Colonic mucosa (tissue), 4 donors: ENCODE data around the gene NISCH. TPM values are rescaled to one million over a fixed set of nuclear protein-coding genes. Genes with fewer than 3 reads are reported as not detected.

Experiments used
- DNase-seq: peaks from one replicate; pipeline ENCODE4 v3.0.0-alpha.2; 2020
- H3K27ac ChIP-seq: fragments of 200-600 bp; one replicate; pipeline ENCODE4 v1.8.0; 2021
- H3K27me3 ChIP-seq: fragments of 200-600 bp; one replicate; pipeline ENCODE4 v1.8.0; 2021
- H3K36me3 ChIP-seq: fragments of 200-600 bp; one replicate; pipeline ENCODE4 v1.8.0; 2021
- H3K4me1 ChIP-seq: fragments of 200-600 bp; one replicate; pipeline ENCODE4 v1.8.0; 2021; ENCODE audit warnings: mild to moderate bottlenecking
- H3K4me3 ChIP-seq: fragments of 200-600 bp; one replicate; pipeline ENCODE4 v1.8.0; 2021
- H3K9ac ChIP-seq, 2 donors: one replicate each; pipeline ENCODE4 v1.7.0; 2013; ENCODE audit warnings: control low read depth in 2 of 2, low read depth in 2 of 2, low read length in 2 of 2
- H3K9me3 ChIP-seq: fragments of 200-600 bp; one replicate; pipeline ENCODE4 v1.8.0; 2021
- intact Hi-C: fragments of 100-400 bp; cut with DNase I; formaldehyde crosslinking; loops from one replicate; pipeline ENCODE4 v1.14.1; 2022
- total RNA-seq, 2 donors: library from RNA; stranded (reverse); fragmentation: NEBNext Ultra II Directional in 1 of 2; extraction: Animal tissue kit (Norgen Biotek cat#: 25700) in 1 of 2; gene quantifications; one replicate each; pipeline ENCODE4 v1.2.1, GENCODE V29; 2021
- TF ChIP-seq, protein P1 (sequence below): fragments of 200-600 bp; IDR thresholded peaks from one replicate; pipeline ENCODE4 v1.8.0; 2022; ENCODE audit warnings: antibody characterized with exemption, mild to moderate bottlenecking
- donor health status: healthy.
- donor health status: DM: no; HTN: no; CAD: no.
- donor health status: DM: no; HTN: no; CAD: no.

The NISCH gene
- total RNA-seq, 2 donors from 2014 or later, result 43.2 to 60.5 TPM

DNA sequence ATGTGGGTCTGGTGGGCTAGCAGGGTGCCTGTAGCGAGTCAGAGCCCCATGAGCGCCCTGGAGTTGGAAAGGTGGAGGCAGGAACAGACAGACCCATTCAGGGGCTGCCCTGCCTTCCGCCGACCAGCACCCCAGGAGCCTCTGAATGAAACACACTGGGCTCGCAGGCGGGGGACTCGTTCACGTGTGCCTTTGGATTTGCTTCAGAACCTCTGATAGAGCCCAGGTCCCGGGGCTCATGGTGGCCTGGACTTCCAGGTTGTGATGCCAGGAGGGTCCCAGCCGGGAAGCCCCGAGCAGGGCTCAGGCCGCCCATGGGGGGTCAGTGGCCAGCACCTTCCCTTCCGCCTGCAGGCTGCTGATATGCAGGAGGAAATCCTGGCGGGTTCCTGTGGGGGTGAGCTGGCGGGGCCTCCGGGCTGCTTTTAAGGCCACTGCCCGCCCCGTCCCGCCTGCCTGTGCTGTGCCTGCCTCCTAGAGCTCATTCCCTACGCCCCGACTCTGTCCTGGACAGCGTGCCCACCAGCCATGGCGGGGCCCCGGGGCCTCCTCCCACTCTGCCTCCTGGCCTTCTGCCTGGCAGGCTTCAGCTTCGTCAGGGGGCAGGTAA, 39.6 kb downstream of the NISCH start, which contains the start of gene STAB1:
TSS of gene STAB1 (plus strand) at position 453 of the 610 bp plus-strand sequence. CDS start at position 529, 76 bp downstream.
- H3K36me3 ChIP-seq, result no peaks in the 10 kb centered on the region
- peak within 1 kb of the TSS in 1 of 2 donors; percentile 2 for H3K9ac ChIP-seq
- H3K4me1 ChIP-seq, result no peaks in the 10 kb centered on the region
- peak within 1 kb of the TSS; percentile 60 for H3K27ac ChIP-seq
- no peaks in the 10 kb centered on the region for H3K9me3 ChIP-seq
- peak within 1 kb of the TSS; percentile 24 for H3K4me3 ChIP-seq
- DNase-seq, result peak; percentile 25
- TF ChIP-seq, protein P1, sequence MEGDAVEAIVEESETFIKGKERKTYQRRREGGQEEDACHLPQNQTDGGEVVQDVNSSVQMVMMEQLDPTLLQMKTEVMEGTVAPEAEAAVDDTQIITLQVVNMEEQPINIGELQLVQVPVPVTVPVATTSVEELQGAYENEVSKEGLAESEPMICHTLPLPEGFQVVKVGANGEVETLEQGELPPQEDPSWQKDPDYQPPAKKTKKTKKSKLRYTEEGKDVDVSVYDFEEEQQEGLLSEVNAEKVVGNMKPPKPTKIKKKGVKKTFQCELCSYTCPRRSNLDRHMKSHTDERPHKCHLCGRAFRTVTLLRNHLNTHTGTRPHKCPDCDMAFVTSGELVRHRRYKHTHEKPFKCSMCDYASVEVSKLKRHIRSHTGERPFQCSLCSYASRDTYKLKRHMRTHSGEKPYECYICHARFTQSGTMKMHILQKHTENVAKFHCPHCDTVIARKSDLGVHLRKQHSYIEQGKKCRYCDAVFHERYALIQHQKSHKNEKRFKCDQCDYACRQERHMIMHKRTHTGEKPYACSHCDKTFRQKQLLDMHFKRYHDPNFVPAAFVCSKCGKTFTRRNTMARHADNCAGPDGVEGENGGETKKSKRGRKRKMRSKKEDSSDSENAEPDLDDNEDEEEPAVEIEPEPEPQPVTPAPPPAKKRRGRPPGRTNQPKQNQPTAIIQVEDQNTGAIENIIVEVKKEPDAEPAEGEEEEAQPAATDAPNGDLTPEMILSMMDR, result no peak
- no peaks in the 10 kb centered on the region for H3K27me3 ChIP-seq
- intact Hi-C loops, result no loop called here

DNA sequence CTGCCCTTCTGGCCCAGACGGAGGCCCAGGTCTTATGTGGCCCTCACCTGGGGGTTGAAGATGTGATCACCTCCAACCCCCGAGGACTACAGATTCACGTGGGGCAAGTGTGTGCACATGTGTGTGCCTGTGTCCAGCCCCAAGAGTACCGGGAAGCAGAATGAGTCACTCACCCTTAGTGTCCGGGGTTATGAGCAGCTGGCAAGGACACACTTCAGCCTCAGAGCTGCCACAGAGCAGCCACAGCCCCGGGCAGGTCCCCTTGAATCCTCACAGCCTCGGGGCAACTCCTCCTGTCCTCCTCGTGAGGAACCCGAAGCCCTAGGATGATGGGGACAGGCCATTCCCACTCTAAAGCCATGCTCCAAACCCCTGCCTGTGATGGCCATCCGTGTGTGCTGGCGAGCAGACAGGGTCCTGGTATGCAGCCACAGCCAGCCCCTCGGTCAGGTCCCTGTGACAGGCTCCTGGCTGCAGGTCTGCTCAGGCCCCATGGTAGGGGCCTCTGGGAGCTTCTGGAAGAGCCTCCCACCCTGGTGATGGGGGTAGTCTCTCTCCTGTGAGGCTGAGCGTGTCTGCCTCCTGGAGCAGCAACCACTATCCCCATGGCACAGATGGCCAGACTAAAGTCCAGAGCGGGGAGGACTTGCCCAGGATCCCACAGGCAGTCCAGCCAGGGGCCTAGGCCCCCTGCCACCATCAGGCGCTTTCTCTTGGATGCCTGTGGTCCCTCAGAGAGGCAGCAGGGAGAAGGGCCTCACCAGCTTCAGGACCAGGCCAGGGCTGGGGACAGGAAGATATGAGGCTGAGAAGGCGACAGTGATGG, 40.6 kb downstream of the NISCH start:
- DNase-seq, result no peak
- Histone ChIP-seq H3K9me3 (no peaks in the 10 kb centered on the region), H3K4me3 (peak overlapping the region; percentile 24)

DNA sequence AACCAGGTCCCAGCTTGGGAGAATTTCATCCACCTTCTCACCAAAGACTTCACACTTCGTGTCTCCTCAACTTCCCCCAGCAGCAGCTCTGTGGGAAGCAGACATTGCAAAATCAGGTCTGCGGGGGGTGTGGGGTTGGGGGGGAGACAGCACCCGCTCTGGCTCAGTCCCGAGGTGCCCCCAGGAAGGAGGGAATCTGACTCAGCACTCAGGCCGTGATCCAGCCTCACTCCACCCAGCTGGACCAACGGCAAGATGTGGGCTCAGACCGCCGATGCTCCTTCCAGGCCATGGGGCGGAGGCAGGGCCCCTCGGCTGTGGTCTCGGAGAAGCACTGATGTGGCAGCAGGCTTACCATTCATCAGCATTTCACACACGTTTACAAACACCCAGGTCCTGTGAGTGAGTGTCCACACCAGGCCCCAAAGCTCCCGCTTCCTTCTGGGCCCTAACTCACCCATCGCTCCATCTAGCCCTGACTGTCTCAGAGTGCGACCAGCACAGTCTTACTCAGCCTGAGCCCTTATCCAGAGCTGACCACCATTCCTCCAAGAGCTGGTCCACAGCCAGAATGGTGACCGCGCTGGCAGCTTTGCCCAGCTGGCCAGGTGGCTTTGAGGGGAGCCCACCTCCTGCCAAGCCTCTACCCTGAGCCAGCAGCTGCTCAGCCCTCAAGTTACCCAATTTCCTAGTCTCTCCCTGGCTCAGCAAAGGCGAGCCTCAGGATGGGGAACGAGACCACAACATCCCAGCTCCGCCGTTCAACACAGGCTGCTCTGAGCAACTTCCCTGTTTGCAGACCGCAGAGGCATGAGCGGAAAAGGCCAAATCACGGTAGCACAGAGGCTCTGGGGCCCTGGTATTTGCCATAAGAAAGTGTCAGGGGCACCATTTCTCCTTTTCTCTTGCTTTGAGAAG, 43.0 kb downstream of the NISCH start:
- Histone ChIP-seq H3K36me3 (no peaks in the 10 kb centered on the region), H3K4me3 (no peak overlapping the region), H3K4me1 (no peaks in the 10 kb centered on the region), H3K9ac (no peak overlapping the region), H3K9me3 (no peaks in the 10 kb centered on the region), H3K27ac (no peak overlapping the region), H3K27me3 (no peaks in the 10 kb centered on the region)
- TF ChIP-seq, protein P1, result no peak
- DNase-seq, result peak; percentile 41
- intact Hi-C loops, result no loop called here

More for the DNA sequence above, 40.6 kb downstream of the NISCH start:
- Histone ChIP-seq H3K9ac (peak overlapping the region in 1 of 2 donors; percentile 2), H3K27me3 (no peaks in the 10 kb centered on the region), H3K4me1 (no peaks in the 10 kb centered on the region), H3K36me3 (no peaks in the 10 kb centered on the region), H3K27ac (peak overlapping the region; percentile 60)
- TF ChIP-seq, protein P1, result no peak
- intact Hi-C loops, result no loop called here

DNA sequence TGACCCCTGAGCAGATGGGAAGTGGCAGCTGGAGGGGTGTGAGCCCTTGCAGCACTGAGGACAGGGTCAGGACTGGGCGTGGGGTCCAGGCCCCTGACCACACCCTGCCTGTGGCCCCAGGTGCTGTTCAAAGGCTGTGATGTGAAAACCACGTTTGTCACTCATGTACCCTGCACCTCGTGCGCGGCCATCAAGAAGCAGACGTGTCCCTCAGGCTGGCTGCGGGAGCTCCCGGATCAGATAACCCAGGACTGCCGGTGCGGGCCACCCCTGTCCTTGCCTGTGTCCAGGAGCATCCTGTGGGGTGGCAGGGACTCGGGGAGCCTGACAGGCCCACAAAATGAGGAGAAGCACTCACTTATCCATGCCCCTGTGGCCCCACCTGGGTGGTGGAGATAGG, 45.6 kb downstream of the NISCH start:
- H3K9me3 ChIP-seq, result no peaks in the 10 kb centered on the region
- TF ChIP-seq, protein P1, result no peak
- H3K27ac ChIP-seq, result no peak overlapping the region
- no peak overlapping the region for H3K4me3 ChIP-seq
- DNase-seq, result no peak
- intact Hi-C loops, result no loop called here
- H3K36me3 ChIP-seq, result no peaks in the 10 kb centered on the region
- no peak overlapping the region for H3K9ac ChIP-seq
- no peaks in the 10 kb centered on the region for H3K4me1 ChIP-seq
- H3K27me3 ChIP-seq, result no peaks in the 10 kb centered on the region

DNA sequence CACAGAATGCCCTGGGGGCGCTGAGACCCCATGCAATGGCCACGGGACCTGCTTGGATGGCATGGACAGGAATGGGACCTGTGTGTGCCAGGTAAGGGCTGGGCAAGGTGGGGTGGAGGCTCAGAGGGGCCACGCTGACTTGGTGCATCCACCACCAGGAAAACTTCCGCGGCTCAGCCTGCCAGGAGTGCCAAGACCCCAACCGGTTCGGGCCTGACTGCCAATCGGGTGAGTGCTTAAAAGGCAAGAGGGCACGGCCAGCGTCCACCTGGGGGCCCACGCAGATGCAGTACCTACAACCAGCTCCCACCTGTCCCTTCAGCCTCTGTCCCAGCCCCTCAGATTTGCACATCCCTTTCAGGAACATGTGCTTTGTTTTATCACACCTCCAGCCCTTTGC, 46.6 kb downstream of the NISCH start:
- no peaks in the 10 kb centered on the region for H3K36me3 ChIP-seq
- no peaks in the 10 kb centered on the region for H3K4me1 ChIP-seq
- DNase-seq, result no peak
- intact Hi-C loops, result no loop called here
- H3K9ac ChIP-seq, result no peak overlapping the region
- H3K4me3 ChIP-seq, result no peak overlapping the region
- TF ChIP-seq, protein P1, result no peak
- H3K27me3 ChIP-seq, result no peaks in the 10 kb centered on the region
- no peaks in the 10 kb centered on the region for H3K9me3 ChIP-seq
- H3K27ac ChIP-seq, result no peak overlapping the region
